Tongue (tissue), 2 donors: ENCODE data around the gene ZBTB32. TPM values are rescaled to one million over a fixed set of nuclear protein-coding genes. Genes with fewer than 3 reads are reported as not detected.

Experiments
- DNase-seq: peaks from one replicate; pipeline ENCODE4 v3.0.0-alpha.2; 2015
- total RNA-seq: library from RNA; depleted of rRNA; stranded (reverse); fragments of >200 nt; gene quantifications from one replicate; pipeline ENCODE4 v1.2.3, GENCODE V29; 2014

ZBTB32 gene
- total RNA-seq, 1 donor from 2014 or later, result not detected

- DNase-seq, result no peak
Measured at GRCh38 chr19:35695895-35696422, 8.4 kb upstream of the ZBTB32 start.

DNA sequence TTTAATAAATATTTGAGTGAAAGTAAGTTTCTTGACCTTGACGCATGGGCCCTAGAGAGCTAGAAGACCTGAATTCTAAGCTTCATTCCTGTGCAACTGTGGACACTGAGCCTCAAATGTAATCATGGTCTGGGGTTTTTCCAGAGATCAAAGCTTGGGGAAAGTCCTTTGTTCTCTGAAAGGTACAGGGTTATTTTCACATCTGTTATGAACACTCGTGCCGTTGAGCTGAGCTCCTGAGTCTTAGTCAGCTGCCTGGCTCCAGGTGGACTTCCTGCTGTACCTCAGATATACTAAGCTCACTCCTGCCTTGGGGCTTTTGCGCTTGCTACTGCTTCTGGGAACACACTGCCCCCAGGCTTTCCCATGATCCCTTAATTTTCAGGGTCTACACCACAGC, 7.5 kb upstream of the ZBTB32 start:
- no peak for DNase-seq

GRCh38 chr19:35702223-35703012, 1.9 kb upstream of the ZBTB32 start:
- peak; percentile 98 for DNase-seq

DNA sequence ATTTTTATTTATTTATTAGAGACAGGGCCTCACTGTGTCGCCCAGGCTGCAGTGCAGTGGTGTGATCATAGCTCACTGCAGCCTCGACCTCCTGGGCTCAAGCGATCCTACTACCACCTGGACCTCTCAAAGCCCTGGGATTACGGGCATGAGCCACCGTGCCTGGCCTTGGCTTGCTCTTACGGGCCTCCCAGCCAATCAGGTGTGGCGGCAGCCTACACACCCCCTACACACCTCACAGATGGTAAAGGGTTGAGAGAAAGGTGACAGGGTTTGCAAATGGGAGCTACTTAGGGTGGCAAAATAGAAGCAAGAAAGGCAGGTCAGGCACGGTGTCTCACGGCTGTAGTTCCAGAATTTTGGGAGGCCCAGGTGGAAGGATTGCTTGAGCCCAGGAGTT, 1.0 kb upstream of the ZBTB32 start:
- no peak for DNase-seq

DNA sequence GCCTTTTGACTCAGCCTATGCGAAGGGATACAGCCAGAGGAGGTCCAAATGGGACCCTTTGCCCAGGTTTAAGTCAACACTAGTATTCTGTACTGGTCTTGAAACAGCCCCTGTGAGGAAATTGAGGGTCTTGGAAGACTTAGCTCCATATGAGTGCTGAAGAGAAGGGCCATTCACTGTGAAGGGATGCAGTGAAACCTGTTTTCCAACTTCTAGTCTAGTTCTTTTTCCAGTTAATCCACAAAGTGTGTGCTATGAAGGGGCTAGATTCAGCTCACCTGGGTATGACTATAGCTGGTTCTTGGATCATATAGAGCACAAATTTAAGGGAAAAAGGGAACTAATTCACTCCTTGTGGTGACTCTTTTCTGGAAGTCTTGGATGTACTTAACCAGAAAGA, 4.0 kb downstream of the ZBTB32 start:
- DNase-seq, result no peak

GRCh38 chr19:35710784-35711723, 6.7 kb downstream of the ZBTB32 start:
- no peak for DNase-seq

DNA sequence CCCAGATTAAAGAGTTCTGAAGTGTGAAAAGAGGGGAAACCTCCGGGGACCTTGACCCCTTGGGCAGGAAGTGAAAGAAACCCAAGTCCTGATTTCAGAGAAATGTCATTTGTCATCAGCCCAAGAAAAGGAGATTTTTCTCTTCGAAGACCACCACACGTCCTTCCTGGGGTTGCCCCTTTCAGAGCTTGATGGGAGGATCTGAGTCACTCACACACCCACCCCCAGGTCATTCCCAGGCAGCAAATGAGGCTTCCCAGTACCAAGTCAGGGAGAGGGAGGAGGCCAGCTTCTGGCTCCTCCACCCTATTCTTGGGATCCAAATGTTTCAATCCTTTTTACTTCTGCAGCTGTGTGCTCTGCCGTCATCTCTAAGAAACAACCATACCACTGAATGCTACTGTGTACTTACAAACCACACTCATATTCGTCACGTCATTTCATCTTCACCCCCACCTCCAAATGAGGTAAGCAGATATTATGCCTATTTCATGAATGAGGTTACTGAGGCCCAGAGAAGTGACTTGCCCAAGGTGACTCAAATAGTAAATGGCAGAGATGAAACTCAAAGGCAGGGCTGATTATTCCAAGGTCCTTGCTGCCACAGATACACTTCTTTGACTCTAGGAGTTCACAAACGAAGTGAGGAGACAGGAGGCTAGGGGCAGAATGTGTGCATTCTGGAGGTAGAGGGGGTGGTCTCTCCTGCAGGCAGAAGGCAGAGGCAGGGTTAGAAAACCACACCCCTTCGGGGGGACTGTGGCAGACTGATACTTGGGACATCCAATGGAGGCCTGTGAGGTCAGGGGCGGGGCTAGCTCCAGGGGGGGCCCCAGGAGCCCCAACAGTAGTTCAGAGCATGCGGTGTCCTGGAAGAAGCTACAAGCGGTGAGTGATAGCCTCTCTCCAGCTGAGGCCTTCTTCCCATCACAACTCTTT, 8.5 kb downstream of the ZBTB32 start:
- DNase-seq, result no peak

- DNase-seq, result no peak
Measured at GRCh38 chr19:35713506-35713850, 9.1 kb downstream of the ZBTB32 start.

DNA sequence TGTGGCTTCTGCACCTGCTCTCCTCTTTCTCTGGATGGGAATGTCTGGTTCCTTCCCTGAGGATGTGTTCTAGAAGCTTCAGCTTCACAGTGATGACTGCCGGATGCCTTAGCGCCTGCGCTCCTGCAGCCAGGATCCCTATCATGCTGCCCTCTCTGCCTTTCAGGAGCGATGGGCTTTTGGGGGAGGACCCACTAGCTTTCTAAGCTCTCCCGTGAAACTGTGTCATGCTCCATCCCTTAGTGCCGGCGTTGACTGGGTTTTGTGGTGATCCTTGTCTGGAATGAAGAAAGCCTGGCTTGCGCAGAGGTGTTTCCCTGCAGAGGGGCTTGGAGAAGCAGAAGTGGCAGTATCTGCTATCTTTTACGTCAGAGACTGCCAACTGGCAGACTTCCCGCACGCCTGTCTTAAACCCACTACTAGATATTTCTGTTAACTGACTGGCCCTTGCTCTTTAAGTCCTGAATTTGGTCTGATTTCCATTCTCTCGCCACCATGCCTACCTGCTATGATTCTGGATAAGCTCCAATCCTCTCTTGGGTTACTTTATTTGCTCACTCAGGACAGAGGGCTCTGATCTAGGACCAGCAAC, 9.6 kb downstream of the ZBTB32 start:
- no peak for DNase-seq

DNA sequence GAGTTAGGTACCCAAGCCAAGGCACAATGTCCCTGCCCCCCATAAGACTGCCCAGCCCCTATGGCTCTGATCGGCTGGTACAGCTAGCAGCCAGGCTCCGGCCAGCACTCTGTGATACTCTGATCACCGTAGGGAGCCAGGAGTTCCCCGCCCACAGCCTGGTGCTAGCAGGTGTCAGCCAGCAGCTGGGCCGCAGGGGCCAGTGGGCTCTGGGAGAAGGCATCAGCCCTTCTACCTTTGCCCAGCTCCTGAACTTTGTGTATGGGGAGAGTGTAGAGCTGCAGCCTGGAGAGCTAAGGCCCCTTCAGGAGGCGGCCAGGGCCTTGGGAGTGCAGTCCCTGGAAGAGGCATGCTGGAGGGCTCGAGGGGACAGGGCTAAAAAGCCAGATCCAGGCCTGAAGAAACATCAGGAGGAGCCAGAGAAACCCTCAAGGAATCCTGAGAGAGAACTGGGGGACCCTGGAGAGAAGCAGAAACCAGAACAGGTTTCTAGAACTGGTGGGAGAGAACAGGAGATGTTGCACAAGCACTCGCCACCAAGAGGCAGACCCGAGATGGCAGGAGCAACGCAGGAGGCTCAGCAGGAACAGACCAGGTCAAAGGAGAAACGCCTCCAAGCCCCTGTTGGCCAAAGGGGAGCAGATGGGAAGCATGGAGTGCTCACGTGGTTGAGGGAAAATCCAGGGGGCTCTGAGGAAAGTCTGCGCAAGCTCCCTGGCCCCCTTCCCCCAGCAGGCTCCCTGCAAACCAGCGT, 10.4 kb downstream of the ZBTB32 start:
- no peak for DNase-seq

GRCh38 chr19:35715355-35715809, 11.0 kb downstream of the ZBTB32 start:
- DNase-seq, result no peak

DNA sequence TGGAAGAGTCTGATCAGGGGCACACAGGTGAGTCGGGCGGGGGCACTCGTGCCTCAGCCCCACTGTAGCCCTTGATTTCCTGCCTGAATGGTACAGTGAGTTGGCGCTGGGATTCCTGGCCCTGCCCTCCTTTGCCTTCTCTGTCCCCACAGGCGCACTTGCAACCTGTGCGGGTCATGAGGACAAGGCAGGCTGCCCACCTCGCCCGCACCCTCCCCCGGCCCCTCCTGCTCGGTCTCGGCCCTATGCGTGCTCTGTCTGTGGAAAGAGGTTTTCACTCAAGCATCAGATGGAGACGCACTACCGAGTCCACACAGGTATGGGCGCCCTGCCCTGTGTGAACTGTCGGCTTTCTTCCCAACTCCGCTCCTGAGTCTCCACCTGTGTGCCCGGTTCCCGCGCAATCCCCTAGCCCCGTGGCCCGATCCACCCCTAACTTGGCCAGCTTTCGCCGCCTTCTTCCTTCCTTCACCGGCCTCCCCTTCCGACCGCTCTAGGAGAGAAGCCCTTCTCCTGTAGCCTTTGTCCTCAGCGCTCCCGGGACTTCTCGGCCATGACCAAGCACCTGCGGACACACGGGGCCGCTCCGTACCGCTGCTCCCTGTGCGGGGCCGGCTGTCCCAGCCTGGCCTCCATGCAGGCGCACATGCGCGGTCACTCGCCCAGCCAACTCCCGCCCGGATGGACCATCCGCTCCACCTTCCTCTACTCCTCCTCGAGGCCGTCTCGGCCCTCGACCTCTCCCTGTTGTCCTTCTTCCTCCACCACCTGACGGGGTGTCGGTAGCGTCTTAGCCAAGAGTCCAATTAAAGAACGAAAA, 11.8 kb downstream of the ZBTB32 start:
- DNase-seq, result peak; percentile 63

GRCh38 chr19:35716801-35717664, 12.7 kb downstream of the ZBTB32 start:
- DNase-seq, result peak; percentile 91

DNA sequence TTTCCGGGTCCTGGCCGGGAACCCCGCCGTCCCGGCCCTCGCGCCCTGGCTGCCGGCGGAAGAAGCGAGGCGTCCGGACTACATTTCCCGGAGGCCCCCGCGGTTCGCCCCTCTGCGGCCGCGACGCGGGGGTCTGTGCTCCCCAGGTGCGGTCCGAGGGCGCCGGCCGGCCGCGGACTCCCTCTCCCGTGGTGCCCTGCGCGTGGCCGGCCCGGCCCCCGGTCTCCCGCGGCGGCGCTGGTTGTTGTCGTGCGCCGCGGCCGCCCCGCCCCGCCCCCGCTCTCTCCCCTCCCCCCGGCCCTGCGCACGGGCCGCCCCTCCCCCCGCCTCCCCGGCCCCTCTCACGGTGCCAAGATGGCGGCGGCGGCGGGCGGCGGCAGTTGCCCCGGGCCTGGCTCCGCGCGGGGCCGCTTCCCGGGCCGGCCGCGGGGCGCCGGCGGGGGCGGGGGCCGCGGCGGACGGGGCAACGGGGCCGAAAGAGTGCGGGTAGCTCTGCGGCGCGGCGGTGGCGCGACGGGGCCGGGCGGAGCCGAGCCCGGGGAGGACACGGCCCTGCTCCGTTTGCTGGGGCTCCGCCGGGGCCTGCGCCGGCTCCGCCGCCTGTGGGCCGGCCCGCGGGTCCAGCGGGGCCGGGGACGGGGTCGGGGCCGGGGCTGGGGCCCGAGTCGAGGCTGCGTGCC, 13.4 kb downstream of the ZBTB32 start, which contains the start of gene KMT2B:
Gene KMT2B (plus strand): TSS at position 339 of the 680 bp plus-strand sequence. CDS start 16 bp downstream, at position 355.
- peak; percentile 98 for DNase-seq

DNA sequence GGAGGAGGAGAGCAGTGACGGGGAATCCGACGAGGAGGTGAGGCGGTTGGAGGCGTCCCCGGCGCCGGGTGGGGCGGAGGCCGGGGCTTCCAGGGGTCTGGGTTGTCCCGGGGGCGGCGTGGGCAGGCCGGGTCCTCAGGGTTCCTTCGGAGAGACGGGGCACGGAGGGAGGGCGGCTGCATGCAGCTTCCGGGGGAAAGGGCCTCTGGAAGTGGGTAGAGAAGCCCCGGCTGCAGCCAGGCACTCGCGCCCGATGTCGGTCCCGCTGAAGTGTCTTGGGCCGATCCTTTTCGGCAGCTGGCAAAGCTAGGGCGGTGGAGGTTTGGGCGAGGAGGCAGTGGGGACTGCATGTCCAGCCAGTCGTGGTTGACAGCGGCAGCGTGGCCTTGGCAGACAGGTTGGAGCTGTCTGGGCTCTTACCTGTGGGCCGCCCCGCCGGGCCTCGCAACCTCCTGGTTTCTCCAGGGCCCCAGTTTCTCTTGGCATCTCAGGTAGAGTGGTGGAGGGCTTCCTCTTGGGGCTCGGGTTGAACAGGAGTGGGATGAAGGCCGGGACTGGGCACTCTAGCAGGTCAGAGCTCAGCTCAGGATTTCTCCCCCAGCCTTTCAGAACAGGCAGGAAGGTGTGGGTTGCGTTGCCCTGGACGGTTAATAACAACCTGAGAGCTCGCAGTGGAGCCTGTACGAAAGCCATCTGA, 14.1 kb downstream of the ZBTB32 start:
- DNase-seq, result peak; percentile 38

GRCh38 chr19:35719402-35720162, 15.2 kb downstream of the ZBTB32 start:
- DNase-seq, result no peak

GRCh38 chr19:35720163-35720524, 15.8 kb downstream of the ZBTB32 start:
- DNase-seq, result no peak
